SK-N-MC (cell line): ENCODE results near the gene C1orf122.

Experiments
- EZH2 ChIP-seq: fragments of 200-600 bp; sonication (generic); IDR thresholded peaks from one replicate; pipeline ENCODE4 v1.6.1; 2017; ENCODE audit warnings: antibody characterized with exemption
- FOXP2 ChIP-seq: optimal IDR thresholded peaks from 2 replicates; pipeline ENCODE3; 2011; ENCODE audit warnings: mild to moderate bottlenecking, moderate library complexity; ENCODE audit not compliant: insufficient read depth; ENCODE audit errors: extremely low read length, control extremely low read depth
- POLR2AphosphoS5 ChIP-seq: IDR thresholded peaks from 2 replicates; pipeline ENCODE4 v1.6.1; 2012; ENCODE audit warnings: mild to moderate bottlenecking, low read depth, low read length, borderline replicate concordance

- TF ChIP-seq EZH2 = no peak
- TF ChIP-seq POLR2AphosphoS5 = no peak
- TF ChIP-seq FOXP2 = no peak
Observed at GRCh38 chr1:37845786-37846185, 38.2 kb downstream of the C1orf122 start.
